GM23338 (cell line): ENCODE data around the gene STAT4. TPM values are rescaled to one million over a fixed set of nuclear protein-coding genes. Genes with fewer than 3 reads are reported as not detected.

Experiments used
- ATAC-seq: fragments of 200-7000 bp; cut with Tn5 transposase; 3 replicates; pipeline ENCODE4 v1.9.1; 2020
- DNase-seq: peaks from one replicate; pipeline ENCODE4 v3.0.0-alpha.2; 2015; ENCODE audit warnings: low spot score
- H2AFZ ChIP-seq: fragments of 200-600 bp; sonication (generic); 2 replicates; pipeline ENCODE4 v1.8.0; 2016; ENCODE audit warnings: antibody characterized with exemption, mild to moderate bottlenecking, moderate library complexity
- H3F3A ChIP-seq: fragments of 200-600 bp; sonication (generic); replicated peaks from 2 replicates; pipeline ENCODE4 v1.8.0; 2017; ENCODE audit warnings: antibody characterized with exemption, mixed run types, low read depth
- H3K27ac ChIP-seq: fragments of 200-600 bp; sonication (generic); 2 replicates; pipeline ENCODE4 v1.6.1; 2016; ENCODE audit warnings: low read depth
- H3K27me3 ChIP-seq: fragments of 200-600 bp; sonication (generic); 2 replicates; pipeline ENCODE4 v1.8.0; 2016; ENCODE audit warnings: mild to moderate bottlenecking, mixed run types, moderate library complexity; ENCODE audit not compliant: insufficient read depth
- H3K36me3 ChIP-seq: fragments of 200-600 bp; sonication (generic); 2 replicates; pipeline ENCODE4 v1.8.0; 2016; ENCODE audit warnings: mild to moderate bottlenecking; ENCODE audit not compliant: insufficient read depth
- H3K4me1 ChIP-seq: fragments of 200-600 bp; sonication (generic); 2 replicates; pipeline ENCODE4 v1.8.0; 2016; ENCODE audit warnings: mild to moderate bottlenecking, moderate library complexity; ENCODE audit not compliant: insufficient read depth
- H3K4me2 ChIP-seq: fragments of 200-600 bp; sonication (generic); 2 replicates; pipeline ENCODE4 v1.7.1; 2017; ENCODE audit warnings: mixed run types
- H3K4me3 ChIP-seq: fragments of 200-600 bp; sonication (generic); 2 replicates; pipeline ENCODE4 v1.6.1; 2016; ENCODE audit warnings: mixed run types
- H3K79me2 ChIP-seq: fragments of 200-600 bp; sonication (generic); replicated peaks from 2 replicates; pipeline ENCODE4 v1.8.0; 2017; ENCODE audit warnings: mild to moderate bottlenecking; ENCODE audit not compliant: insufficient read depth
- H3K9me2 ChIP-seq: fragments of 200-600 bp; sonication (generic); 2 replicates; pipeline ENCODE4 v1.8.0; 2017; ENCODE audit not compliant: insufficient read depth
- H4K20me1 ChIP-seq: fragments of 200-600 bp; sonication (generic); replicated peaks from 2 replicates; pipeline ENCODE4 v1.8.0; 2017; ENCODE audit warnings: mild to moderate bottlenecking; ENCODE audit not compliant: insufficient read depth
- H3K27ac Mint-ChIP-seq: 2 replicates; pipeline ENCODE4 v1.8.0; 2020; ENCODE audit warnings: inconsistent platforms, mild to moderate bottlenecking, moderate library complexity, mixed read lengths
- H3K27me3 Mint-ChIP-seq: 3 replicates; pipeline ENCODE4 v1.8.0; 2022; ENCODE audit warnings: low read depth, mild to moderate bottlenecking, moderate library complexity, mixed read lengths, inconsistent platforms; ENCODE audit not compliant: insufficient read depth, poor library complexity
- H3K36me3 Mint-ChIP-seq: 3 replicates; pipeline ENCODE4 v1.8.0; 2021; ENCODE audit warnings: low read depth, mild to moderate bottlenecking, inconsistent platforms, moderate library complexity, mixed read lengths
- H3K4me1 Mint-ChIP-seq: 3 replicates; pipeline ENCODE4 v1.8.0; 2020; ENCODE audit warnings: mild to moderate bottlenecking, inconsistent platforms, mixed read lengths
- H3K4me3 Mint-ChIP-seq: 3 replicates; pipeline ENCODE4 v1.8.0; 2021; ENCODE audit warnings: moderate library complexity, mild to moderate bottlenecking, inconsistent platforms, mixed read lengths
- H3K9me3 Mint-ChIP-seq: 3 replicates; pipeline ENCODE4 v1.8.0; 2020; ENCODE audit warnings: moderate library complexity, mild to moderate bottlenecking, inconsistent platforms, mixed read lengths
- CREB1 ChIP-seq: fragments of 250-450 bp; sonication (Bioruptor Pico); IDR thresholded peaks from 2 replicates; pipeline ENCODE4 v1.5.0; 2020; ENCODE audit warnings: low read depth, mild to moderate bottlenecking, moderate library complexity
- CTCF ChIP-seq, 2 experiments: fragments of 200-600 bp in 1 of 2; sonication (generic) in 1 of 2; conservative IDR thresholded peaks; 2 replicates each; pipeline versions ENCODE4 v1.5.1 to v1.6.1; 2016 to 2017; ENCODE audit warnings: antibody characterized with exemption in 2 of 2, low read depth in 2 of 2, mild to moderate bottlenecking in 2 of 2, moderate library complexity in 1 of 2
- ETS1 ChIP-seq: IDR thresholded peaks from 2 replicates; pipeline ENCODE4 v1.6.1; 2016; ENCODE audit warnings: antibody characterized with exemption
- EZH2phosphoT487 ChIP-seq: fragments of 200-600 bp; sonication (generic); IDR thresholded peaks from one replicate; pipeline ENCODE4 v1.8.1; 2018; ENCODE audit warnings: antibody characterized with exemption; ENCODE audit not compliant: unreplicated experiment
- NANOG ChIP-seq: IDR thresholded peaks from 2 replicates; pipeline ENCODE4 v1.6.1; 2016; ENCODE audit warnings: antibody characterized with exemption, borderline replicate concordance
- STAT1 ChIP-seq: IDR thresholded peaks from one replicate; pipeline ENCODE4 v1.6.1; 2016; ENCODE audit warnings: antibody characterized with exemption; ENCODE audit not compliant: unreplicated experiment
- ZNF114 ChIP-seq: fragments of 250-450 bp; sonication (Bioruptor Pico); IDR thresholded peaks from 2 replicates; pipeline ENCODE4 v1.5.0; 2020; ENCODE audit warnings: mild to moderate bottlenecking, moderate library complexity
- ZNF331 ChIP-seq: fragments of 250-450 bp; sonication (Bioruptor Pico); IDR thresholded peaks from 2 replicates; pipeline ENCODE4 v1.5.0; 2020; ENCODE audit warnings: low read depth, mild to moderate bottlenecking, moderate library complexity
- ZNF462 ChIP-seq: fragments of 250-450 bp; sonication (Bioruptor Pico); IDR thresholded peaks from 2 replicates; pipeline ENCODE4 v1.5.0; 2020; ENCODE audit warnings: mild to moderate bottlenecking, moderate library complexity
- polyA plus RNA-seq: library from polyadenylated mRNA; unstranded; fragments of >200 nt; fragmentation: Nextera tagmentation; extraction: Ambion mirVana; gene quantifications from 2 replicates; pipeline ENCODE4 v1.2.1, GENCODE V29; 2016
- total RNA-seq: library from RNA; depleted of rRNA; stranded (reverse); fragments of >200 nt; shearing (Covaris generic); gene quantifications from 2 replicates; pipeline ENCODE4 v1.2.3, GENCODE V29; 2014

The STAT4 gene
- total and polyA plus RNA-seq, 2 experiments from 2014 or later, result 0.52 to 0.86 TPM

- Histone ChIP-seq H3K36me3 (no peaks in the 10 kb centered on the region), H3K27ac (no peak overlapping the region), H3F3A (no peaks in the 10 kb centered on the region), H3K9me2 (no peaks in the 10 kb centered on the region), H3K4me1 (peaks cover 8% of the 10 kb centered on the region), H3K4me2 (no peak overlapping the region), H3K79me2 (no peaks in the 10 kb centered on the region), H3K4me3 (no peak overlapping the region), H4K20me1 (no peaks in the 10 kb centered on the region), H3K27me3 (no peaks in the 10 kb centered on the region), H2AFZ (no peak overlapping the region)
- Mint-ChIP-seq H3K27me3 (peaks cover 2% of the 10 kb centered on the region), H3K9me3 (no peaks in the 10 kb centered on the region), H3K4me1 (peaks cover 13% of the 10 kb centered on the region), H3K4me3 (no peak overlapping the region), H3K27ac (no peak overlapping the region), H3K36me3 (no peaks in the 10 kb centered on the region)
- DNase-seq (no peak), ATAC-seq (no peak)
- no peak for TF ChIP-seq STAT1
- TF ChIP-seq NANOG, result no peak
- TF ChIP-seq EZH2phosphoT487, result no peak
- no peak for TF ChIP-seq ZNF462 (CRISPR knock-in tag)
- TF ChIP-seq ZNF331 (CRISPR knock-in tag), result no peak
These were observed 22.4 kb upstream of the STAT4 start for GRCh38 chr2:191173206-191173605.

GRCh38 chr2:191171708-191172355 lies 21.0 kb upstream of the STAT4 start:
- Histone ChIP-seq H3K4me1 (peaks cover 8% of the 10 kb centered on the region), H3K79me2 (no peaks in the 10 kb centered on the region), H3K27me3 (no peaks in the 10 kb centered on the region), H2AFZ (peak overlapping the region; percentile 8; the same call in 1 of the 2 replicates), H3K27ac (no peak overlapping the region), H3K4me3 (no peak overlapping the region), H3K9me2 (no peaks in the 10 kb centered on the region), H3F3A (no peaks in the 10 kb centered on the region), H4K20me1 (no peaks in the 10 kb centered on the region), H3K4me2 (no peak overlapping the region), H3K36me3 (no peaks in the 10 kb centered on the region)
- ATAC-seq (no peak), DNase-seq (peak; percentile 21)
- H3K27ac Mint-ChIP-seq, result no peak overlapping the region
- peaks cover 13% of the 10 kb centered on the region for H3K4me1 Mint-ChIP-seq
- H3K4me3 Mint-ChIP-seq, result no peak overlapping the region
- no peaks in the 10 kb centered on the region for H3K9me3 Mint-ChIP-seq
- H3K27me3 Mint-ChIP-seq, result peaks cover 2% of the 10 kb centered on the region
- no peaks in the 10 kb centered on the region for H3K36me3 Mint-ChIP-seq
- TF ChIP-seq STAT1, result no peak
- TF ChIP-seq NANOG, result no peak
- no peak for TF ChIP-seq ETS1
- no peak for TF ChIP-seq ZNF114
- no peak for TF ChIP-seq CTCF (conservative IDR thresholded peaks at IDR 0.05; ENCODE audit: low read depth in 2 of 2)
- TF ChIP-seq CREB1 (CRISPR knock-in tag), result no peak
- TF ChIP-seq ZNF331 (CRISPR knock-in tag), result no peak
